GM12878 (cell line): ENCODE results near the gene PRKCE.

Experiments
- EZH2 ChIP-seq: IDR thresholded peaks from 2 replicates; pipeline ENCODE4 v1.6.1; 2012; ENCODE audit warnings: low read depth, mild to moderate bottlenecking, control low read depth, inconsistent platforms, low read length, borderline replicate concordance; ENCODE audit not compliant: control insufficient read depth
- MAX ChIP-seq: IDR thresholded peaks from 2 replicates; pipeline ENCODE4 v1.6.1; 2012; ENCODE audit warnings: low read depth, low read length, improper control_type of control experiment
- MLLT1 ChIP-seq: fragments of 450-650 bp; IDR thresholded peaks from 2 replicates; pipeline ENCODE4 v1.6.1; 2016; ENCODE audit warnings: mild to moderate bottlenecking
- NR2C2 ChIP-seq: IDR thresholded peaks from 2 replicates; pipeline ENCODE4 v1.6.1; 2011; ENCODE audit warnings: borderline replicate concordance, low read depth; ENCODE audit not compliant: control insufficient read depth, insufficient read length
- USF2 ChIP-seq: IDR thresholded peaks from 2 replicates; pipeline ENCODE4 v1.6.1; 2011; ENCODE audit warnings: low read depth, low read length, improper control_type of control experiment, borderline replicate concordance

DNA sequence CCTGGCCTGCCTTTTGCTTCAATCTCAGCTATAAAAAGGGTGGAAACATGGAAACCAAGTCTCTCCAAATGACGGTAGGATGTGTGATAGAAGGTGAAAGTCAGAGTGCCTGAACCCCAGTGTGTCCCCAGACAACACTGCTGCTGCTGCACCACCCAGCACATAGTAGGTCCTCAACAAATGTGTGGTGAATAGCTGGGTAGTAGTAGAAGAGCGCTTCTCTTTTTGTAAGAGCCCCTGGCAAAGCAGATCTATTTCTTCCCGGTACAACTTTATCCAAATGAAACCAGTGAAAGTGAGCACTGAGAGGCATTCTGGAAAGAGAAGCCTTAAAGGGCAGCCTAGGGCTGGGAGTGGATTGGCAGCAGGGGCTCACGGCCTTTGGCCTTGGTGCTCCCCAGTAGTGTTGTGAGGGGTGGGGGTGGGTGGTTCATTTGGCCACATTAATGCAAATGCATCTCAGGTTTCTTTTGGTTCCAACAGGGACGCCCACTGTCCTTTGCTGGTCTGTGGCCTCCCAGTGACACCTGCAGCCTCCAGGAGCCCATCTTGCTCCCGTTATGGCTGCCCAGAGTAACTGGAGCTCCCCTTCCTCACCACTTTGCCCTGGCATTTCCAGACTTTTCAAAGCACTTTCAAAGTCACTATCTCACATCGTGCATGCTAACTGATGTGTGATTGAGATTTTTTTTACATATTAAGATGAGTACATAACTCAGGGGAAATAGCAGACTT lies 341.4 kb downstream of the PRKCE start:
- TF ChIP-seq MAX (no peak), MLLT1 (no peak), NR2C2 (no peak), EZH2 (no peak), USF2 (no peak)
